ENCODE results near the gene SAMD13. TPM values are rescaled to one million over a fixed set of nuclear protein-coding genes. Genes with fewer than 3 reads are reported as not detected.
A peak's percentile ranks its signal among the peaks of the same experiment; 100 is the strongest.

Gene SAMD13
- 1.7 TPM for total RNA-seq

- peak; percentile 56 for DNase-seq
Measured at GRCh38 chr1:84301004-84301784, at the start of gene SAMD13. SAMD13 (plus strand) TSS chr1:84301708; CDS start chr1:84303235, 1,527 bp downstream.

- no peak for DNase-seq
Measured at GRCh38 chr1:84253036-84253435, 48.5 kb upstream of the SAMD13 start.

- DNase-seq = peak; percentile 7
Measured at GRCh38 chr1:84253891-84254290, 47.6 kb upstream of the SAMD13 start.

GRCh38 chr1:84254703-84255238 is 46.7 kb upstream of the SAMD13 start:
- no peak for DNase-seq

- no peak for DNase-seq
Measured at GRCh38 chr1:84255582-84255981, 45.9 kb upstream of the SAMD13 start.

- no peak for DNase-seq
Measured at GRCh38 chr1:84257617-84258016, 43.9 kb upstream of the SAMD13 start.

GRCh38 chr1:84259376-84259775 is 42.1 kb upstream of the SAMD13 start:
- DNase-seq = no peak

- DNase-seq = no peak
Measured at GRCh38 chr1:84259989-84260388, 41.5 kb upstream of the SAMD13 start.

- DNase-seq = no peak
Measured at GRCh38 chr1:84260852-84261518, 40.5 kb upstream of the SAMD13 start.

GRCh38 chr1:84264961-84265360 is 36.5 kb upstream of the SAMD13 start:
- no peak for DNase-seq

- DNase-seq = no peak
Measured at GRCh38 chr1:84265867-84266266, 35.6 kb upstream of the SAMD13 start.

GRCh38 chr1:84266748-84267147 is 34.8 kb upstream of the SAMD13 start:
- no peak for DNase-seq

- no peak for DNase-seq
Measured at GRCh38 chr1:84267476-84267875, 34.0 kb upstream of the SAMD13 start.

- no peak for DNase-seq
Measured at GRCh38 chr1:84268346-84268745, 33.2 kb upstream of the SAMD13 start.

- DNase-seq = no peak
Measured at GRCh38 chr1:84269306-84269705, 32.2 kb upstream of the SAMD13 start.

GRCh38 chr1:84271441-84272151 is 29.9 kb upstream of the SAMD13 start:
- no peak for DNase-seq

- no peak for DNase-seq
Measured at GRCh38 chr1:84272401-84272800, 29.1 kb upstream of the SAMD13 start.

- no peak for DNase-seq
Measured at GRCh38 chr1:84277343-84278059, 24.0 kb upstream of the SAMD13 start.

- DNase-seq = no peak
Measured at GRCh38 chr1:84278905-84279304, 22.6 kb upstream of the SAMD13 start.

GRCh38 chr1:84280912-84281311 is 20.6 kb upstream of the SAMD13 start:
- no peak for DNase-seq

- DNase-seq = no peak
Measured at GRCh38 chr1:84282780-84283333, 18.7 kb upstream of the SAMD13 start.

- no peak for DNase-seq
Measured at GRCh38 chr1:84283381-84283780, 18.1 kb upstream of the SAMD13 start.

Data from skin of body (tissue), 2 donors.